ENCODE measurements around the gene METTL21A.
A peak's percentile ranks its signal among the peaks of the same experiment; 100 is the strongest.

The METTL21A gene

DNA sequence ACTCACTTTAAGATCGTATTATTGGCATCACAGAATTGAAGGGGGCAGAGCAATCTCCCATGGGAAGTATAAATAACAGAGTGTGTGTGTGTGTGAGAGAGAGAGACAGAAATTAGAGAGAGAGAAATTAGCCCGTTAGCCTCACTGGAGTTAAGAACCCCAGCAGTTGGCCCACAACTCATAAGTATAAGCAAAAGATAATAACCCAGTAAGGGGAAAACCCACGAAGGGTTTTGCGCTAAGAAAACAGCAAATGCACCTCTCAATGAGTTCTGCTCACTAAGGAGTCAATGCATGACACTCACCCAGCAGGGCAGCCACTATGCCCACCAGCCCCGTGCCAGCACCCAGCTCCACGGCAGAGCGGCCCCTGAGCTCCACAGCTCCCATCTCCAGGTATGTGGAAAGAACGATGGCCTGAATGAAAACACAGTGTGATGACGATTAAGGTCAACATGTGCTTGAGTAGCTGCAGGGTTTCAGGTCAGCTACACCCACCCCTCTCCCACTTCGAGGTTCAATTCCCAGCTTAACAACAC is 3.6 kb downstream of the METTL21A start:
- DNase-seq: no peak

- DNase-seq: no peak
These were observed 5.4 kb downstream of the METTL21A start for GRCh38 chr2:207619764-207620203.

GRCh38 chr2:207617011-207617671 is 8.1 kb downstream of the METTL21A start:
- DNase-seq: no peak

GRCh38 chr2:207616185-207616584 is 9.0 kb downstream of the METTL21A start:
- no peak for DNase-seq

DNA sequence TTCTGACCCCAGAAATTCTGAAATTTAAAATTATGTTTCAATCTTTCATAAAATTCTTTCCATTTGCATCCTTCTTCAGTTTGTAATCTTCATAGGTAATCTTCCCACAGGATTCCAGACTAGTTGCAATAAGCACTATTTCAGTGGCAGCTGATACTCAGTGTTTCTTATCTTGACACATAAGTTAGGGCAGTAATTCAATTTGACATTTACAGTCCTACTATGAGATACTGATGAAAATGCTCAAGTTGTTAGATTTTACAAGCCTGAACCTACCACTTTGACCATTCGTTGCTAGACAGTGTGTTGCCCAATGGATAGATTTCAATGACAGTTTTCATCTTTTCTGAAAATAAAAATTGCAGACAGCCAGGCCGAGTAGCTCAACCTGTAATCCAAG is 10.4 kb downstream of the METTL21A start:
- no peak for DNase-seq

DNA sequence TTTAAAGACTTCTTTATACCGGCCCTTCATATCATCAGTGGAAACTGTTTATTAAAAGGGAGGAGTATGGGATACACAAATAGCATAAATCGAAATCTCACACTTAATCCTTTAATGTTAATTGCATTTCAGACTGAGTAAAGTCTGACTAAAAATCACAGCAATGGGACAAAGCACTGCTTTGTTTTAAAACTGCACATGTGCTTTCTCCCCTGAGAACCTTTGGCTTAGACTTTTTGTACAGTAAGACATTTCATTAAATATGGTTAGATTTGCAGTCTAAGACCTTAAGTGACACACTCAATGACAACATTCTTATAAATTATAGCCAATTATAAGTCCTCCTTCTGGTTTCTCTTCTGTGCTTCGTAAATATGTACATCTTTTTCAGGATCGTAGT is 12.5 kb downstream of the METTL21A start:
- DNase-seq: no peak

DNA sequence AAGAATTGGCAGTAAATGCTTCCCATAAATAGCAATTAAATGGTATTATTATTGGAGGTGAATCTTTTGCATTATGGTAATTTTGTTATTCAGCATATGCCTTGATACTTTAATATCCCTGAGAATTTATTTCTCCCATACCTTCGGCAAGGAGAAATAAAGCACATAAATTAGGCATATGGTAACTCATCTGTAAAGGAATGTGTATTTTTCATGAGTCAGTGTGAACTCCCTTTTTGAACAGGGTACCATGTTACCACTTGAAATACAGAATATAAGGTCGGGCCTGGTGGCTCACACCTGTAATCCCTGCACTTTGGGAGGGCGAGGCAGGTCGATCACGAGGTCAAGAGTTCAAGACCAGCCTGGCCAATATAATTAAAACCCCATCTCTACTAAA is 18.4 kb downstream of the METTL21A start:
- no peak for DNase-seq

GRCh38 chr2:207606399-207606798 is 18.8 kb downstream of the METTL21A start:
- no peak for DNase-seq

GRCh38 chr2:207603486-207603885 is 21.7 kb downstream of the METTL21A start:
- no peak for DNase-seq

GRCh38 chr2:207601774-207602173 is 23.4 kb downstream of the METTL21A start:
- DNase-seq: no peak

- no peak for DNase-seq
These were observed 25.0 kb downstream of the METTL21A start for GRCh38 chr2:207600231-207600630.

DNA sequence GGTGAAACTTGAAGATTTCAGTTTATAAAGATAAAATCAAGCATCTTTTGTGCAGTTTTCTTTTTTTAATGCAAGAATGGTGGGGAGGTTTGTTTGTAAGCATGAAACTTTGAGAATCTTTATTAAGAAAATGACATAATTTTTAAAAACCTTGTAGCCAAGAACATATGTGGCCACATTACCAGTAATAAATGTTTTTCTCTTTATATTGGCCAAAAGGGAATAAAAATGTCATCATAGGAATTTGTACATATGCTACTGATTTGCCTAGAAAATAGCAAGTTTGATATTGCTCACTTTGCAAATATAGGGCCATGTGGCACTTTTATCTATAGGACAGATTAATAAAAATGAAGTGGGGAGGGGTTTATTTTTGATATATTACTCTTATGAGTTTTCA is 25.6 kb downstream of the METTL21A start:
- DNase-seq: no peak

DNA sequence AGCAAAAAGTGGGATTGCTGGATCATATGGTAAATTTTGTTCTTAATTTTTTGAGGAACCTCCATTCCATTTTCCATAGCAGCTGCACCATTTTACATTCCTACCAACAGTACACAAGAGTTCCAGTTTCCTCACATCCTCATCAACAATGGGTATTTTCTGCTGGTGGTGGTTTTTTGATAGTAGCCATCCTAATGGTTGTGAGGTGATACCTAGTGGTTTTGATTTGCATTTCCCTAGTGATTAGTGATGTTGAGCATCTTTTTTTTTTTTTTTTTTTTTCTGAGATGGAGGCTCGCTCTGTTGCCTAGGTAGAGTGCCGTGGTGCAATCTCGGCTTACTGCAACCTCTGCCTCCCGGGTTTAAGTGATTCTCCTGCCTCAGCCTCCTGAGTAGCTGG is 30.5 kb downstream of the METTL21A start:
- no peak for DNase-seq

DNA sequence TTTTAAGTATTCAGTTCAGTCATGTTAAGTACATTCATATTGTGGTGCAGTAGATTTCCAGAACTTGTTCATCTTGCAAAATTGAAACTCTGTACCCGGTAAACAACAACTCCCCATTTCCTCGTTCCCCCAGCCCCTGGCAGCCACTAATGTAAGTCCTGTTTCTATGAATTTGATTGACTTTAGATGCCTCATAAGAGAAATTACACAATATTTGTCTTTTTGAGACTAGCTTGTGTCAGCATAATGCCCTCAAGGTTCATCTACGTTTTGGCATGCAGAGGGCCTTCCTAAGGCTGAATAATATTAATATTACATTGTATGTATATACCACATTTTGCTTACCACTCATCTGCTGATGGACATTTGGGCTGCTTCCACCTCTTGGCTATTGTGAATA is 30.9 kb downstream of the METTL21A start:
- DNase-seq: no peak

- DNase-seq: no peak
These were observed 31.9 kb downstream of the METTL21A start for GRCh38 chr2:207593277-207593676.

GRCh38 chr2:207589143-207589542 is 36.1 kb downstream of the METTL21A start:
- DNase-seq: no peak

GRCh38 chr2:207587305-207587704 is 37.9 kb downstream of the METTL21A start:
- DNase-seq: no peak

DNA sequence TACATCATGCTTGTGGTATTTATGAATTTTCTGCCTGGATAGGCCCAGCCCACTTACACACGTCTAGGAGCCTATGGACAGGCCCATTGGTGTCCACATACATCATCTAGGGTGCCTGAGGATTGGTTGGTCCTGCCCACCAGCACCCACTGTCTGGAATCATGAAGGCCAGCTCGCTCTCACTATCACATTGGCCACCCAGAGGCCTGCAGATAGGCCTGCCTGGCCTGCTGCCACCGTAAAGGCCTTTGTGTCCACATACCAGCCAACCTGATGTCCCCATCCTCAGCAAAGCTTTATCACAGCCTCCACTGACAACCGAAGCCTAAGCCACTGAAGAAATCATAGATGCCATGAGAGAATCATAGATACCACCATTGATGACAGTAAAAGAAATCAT is 40.2 kb downstream of the METTL21A start:
- no peak for DNase-seq

DNA sequence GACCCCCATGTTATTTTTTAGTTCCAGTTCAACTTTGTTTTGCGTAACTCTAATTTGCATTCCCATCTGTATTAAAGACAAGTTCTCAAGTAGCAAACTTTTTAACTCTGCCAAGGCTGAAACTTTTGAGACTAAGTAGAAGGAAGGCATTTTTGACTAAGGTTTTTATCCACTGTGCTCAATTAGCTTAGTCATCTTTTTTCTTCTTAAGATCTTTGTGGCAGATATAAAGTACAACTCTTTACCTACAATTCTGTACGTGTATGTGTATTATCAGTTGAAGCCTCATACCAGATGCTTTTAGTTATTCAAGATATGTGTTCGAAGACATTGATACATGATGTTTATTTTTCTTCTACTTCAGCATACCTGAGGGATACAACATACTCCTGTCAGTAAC is 53.8 kb downstream of the METTL21A start:
- peak; percentile 24 for DNase-seq

GRCh38 chr2:207567671-207568070 is 57.5 kb downstream of the METTL21A start:
- peak; percentile 69 for DNase-seq

DNA sequence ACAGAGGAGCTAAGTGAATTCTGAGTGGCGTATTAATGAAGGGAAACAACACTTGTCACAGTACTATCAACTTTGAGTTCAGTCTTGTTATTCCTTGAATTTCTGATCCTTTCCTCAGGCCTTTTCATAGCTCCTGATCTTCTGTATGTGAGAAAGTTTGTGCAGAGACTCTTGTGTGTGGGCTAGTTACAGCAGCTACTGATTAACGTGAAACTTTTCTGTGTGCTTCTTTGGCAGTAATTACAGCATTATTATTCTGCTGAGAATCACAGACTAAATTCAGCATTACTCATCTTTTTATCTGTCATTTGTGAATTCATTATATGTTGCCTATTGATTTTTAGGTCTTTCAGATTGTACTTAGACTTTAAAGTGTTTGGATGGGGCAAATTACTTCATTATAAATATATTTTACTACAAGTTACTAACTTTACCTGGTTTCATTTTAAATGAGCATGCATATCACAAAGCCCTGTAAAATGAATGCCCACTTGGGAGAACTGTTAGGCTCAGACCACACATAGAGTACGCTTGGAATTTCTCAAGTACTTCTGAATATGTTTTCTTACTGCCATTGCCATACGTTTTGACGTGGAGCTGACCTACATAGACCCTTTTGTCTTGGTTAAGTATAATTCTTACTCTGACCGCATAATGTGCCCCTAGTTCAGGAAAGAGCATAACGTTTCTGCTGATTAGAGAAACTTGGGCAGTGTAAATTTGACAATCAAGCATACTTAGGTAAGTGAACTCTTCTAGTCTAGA is 59.3 kb downstream of the METTL21A start:
- no peak for DNase-seq
